Natural killer cell (primary cell): Measurements from ENCODE around the gene KLK6. TPM values are rescaled to one million over a fixed set of nuclear protein-coding genes. Genes with fewer than 3 reads are reported as not detected.

ENCODE experiments used
- ATAC-seq, 3 donors: fragments of 150-1000 bp in 2 of 3; fragments of 200-7000 bp in 1 of 3; cut with Tn5 transposase; 1 replicate in 1 of 3; 2 replicates in 2 of 3; pipeline ENCODE4 v1.10.0; 2021; ENCODE audit warnings: mild to moderate bottlenecking in 2 of 3, moderate library complexity in 2 of 3
- DNase-seq, 2 donors: peaks; one replicate each; pipeline versions ENCODE4 v3.0.0 to v3.0.0-alpha.2; 2013 to 2021; ENCODE audit warnings: mixed read lengths in 1 of 2
- H3K27ac ChIP-seq: one replicate; pipeline ENCODE4 v1.5.1; 2013; ENCODE audit warnings: mild to moderate bottlenecking, low read length
- H3K27me3 ChIP-seq: one replicate; pipeline ENCODE4 v1.6.1; 2013; ENCODE audit warnings: low read length; ENCODE audit not compliant: control insufficient read depth, insufficient read depth
- H3K36me3 ChIP-seq: one replicate; pipeline ENCODE4 v1.6.1; 2013; ENCODE audit warnings: low read length; ENCODE audit not compliant: control insufficient read depth, insufficient read depth
- H3K4me1 ChIP-seq: one replicate; pipeline ENCODE4 v1.6.1; 2013; ENCODE audit warnings: low read length; ENCODE audit not compliant: control insufficient read depth, insufficient read depth
- H3K4me3 ChIP-seq: one replicate; pipeline ENCODE4 v1.5.1; 2013; ENCODE audit warnings: low read length
- H3K9me3 ChIP-seq: one replicate; pipeline ENCODE4 v1.6.1; 2013; ENCODE audit warnings: low read length; ENCODE audit not compliant: control insufficient read depth, insufficient read depth
- H3K27ac Mint-ChIP-seq, 2 donors: one replicate each; pipeline ENCODE4 v1.8.0; 2022; ENCODE audit warnings: mild to moderate bottlenecking in 2 of 2, mixed read lengths in 2 of 2, moderate library complexity in 1 of 2
- H3K27me3 Mint-ChIP-seq, 2 donors: one replicate each; pipeline ENCODE4 v1.8.0; 2022; ENCODE audit warnings: low read depth in 2 of 2, mixed read lengths in 2 of 2
- H3K36me3 Mint-ChIP-seq: one replicate; pipeline ENCODE4 v1.8.0; 2022; ENCODE audit warnings: mixed read lengths
- H3K4me1 Mint-ChIP-seq, 2 donors: one replicate each; pipeline ENCODE4 v1.8.0; 2022; ENCODE audit warnings: mixed read lengths in 2 of 2
- H3K4me3 Mint-ChIP-seq: one replicate; pipeline ENCODE4 v1.8.0; 2022; ENCODE audit warnings: mild to moderate bottlenecking, moderate library complexity, mixed read lengths
- H3K9me3 Mint-ChIP-seq, 2 donors: one replicate each; pipeline ENCODE4 v1.8.0; 2022; ENCODE audit warnings: mixed read lengths in 2 of 2
- WGBS: methylation state at CpG from one replicate; pipeline ENCODE4 v1.1.7; 2013; ENCODE audit warnings: missing lambda C conversion rate; ENCODE audit not compliant: insufficient coverage; 5-methylcytosine and 5-hydroxymethylcytosine counted together
- intact Hi-C: fragments of 100-400 bp; cut with micrococcal nuclease; formaldehyde crosslinking; loops from one replicate; pipeline ENCODE4 v1.14.2; 2022
- total RNA-seq, 4 donors: library from RNA; stranded (reverse); fragments of 120-200 nt in 1 of 4; gene quantifications; one replicate each; pipeline versions ENCODE4 v1.2.3 to v1.2.4, GENCODE V29; 2013 to 2022
- TF ChIP-seq, protein P1 (sequence below): fragments of 200-600 bp; IDR thresholded peaks from one replicate; pipeline ENCODE4 v1.8.0; 2022; ENCODE audit warnings: antibody characterized with exemption

KLK6 gene
- total RNA-seq, 3 donors from 2014 or later (not counting 1 experiment from before 2014, with no cell fraction given): not detected

DNA sequence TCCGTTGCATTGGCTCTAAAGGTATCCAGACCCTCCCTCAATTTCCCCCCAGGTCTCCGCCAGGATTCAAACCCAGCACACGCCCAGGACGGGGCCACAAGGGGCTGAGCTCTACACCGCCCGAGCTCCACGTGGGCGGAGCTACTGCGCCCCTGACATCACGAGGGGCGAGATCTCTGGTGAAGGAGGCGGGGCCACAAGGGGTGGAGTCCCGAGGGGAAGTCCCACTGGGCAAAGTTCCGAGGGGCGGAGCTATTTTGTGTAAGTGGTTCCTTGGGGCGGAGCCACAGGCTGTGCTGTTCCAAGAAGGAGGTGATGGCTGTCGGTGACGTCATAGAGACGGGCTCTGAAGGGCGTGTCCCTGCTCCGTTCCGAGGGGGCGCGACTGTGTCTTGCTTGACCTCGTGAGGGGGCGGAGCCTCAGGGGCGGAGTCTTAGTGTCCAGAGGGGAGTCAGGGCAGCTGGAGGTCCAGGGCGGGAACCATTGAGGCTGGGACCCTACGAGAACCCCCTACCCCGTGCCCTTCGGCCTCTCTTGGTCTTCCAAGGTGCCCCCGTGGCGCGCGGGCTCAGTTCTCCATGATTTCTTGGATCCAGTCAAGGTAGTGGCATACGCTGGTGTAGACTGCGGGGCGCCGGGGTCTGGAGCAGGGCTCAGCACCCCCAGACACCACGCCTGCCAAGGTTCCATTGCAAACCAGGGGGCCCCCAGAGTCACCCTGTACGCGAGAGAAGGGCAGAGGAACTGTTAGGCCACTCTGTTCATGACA lies 33.3 kb upstream of the KLK6 start:
- H3K4me1 Mint-ChIP-seq: peaks cover 0 to 6% of the 10 kb centered on the region in 2 donors
- Histone ChIP-seq H3K27me3 (peaks cover 5% of the 10 kb centered on the region), H3K4me1 (no peaks in the 10 kb centered on the region), H3K27ac (no peak overlapping the region), H3K4me3 (no peak overlapping the region), H3K36me3 (no peaks in the 10 kb centered on the region), H3K9me3 (no peaks in the 10 kb centered on the region)
- TF ChIP-seq, protein P1, sequence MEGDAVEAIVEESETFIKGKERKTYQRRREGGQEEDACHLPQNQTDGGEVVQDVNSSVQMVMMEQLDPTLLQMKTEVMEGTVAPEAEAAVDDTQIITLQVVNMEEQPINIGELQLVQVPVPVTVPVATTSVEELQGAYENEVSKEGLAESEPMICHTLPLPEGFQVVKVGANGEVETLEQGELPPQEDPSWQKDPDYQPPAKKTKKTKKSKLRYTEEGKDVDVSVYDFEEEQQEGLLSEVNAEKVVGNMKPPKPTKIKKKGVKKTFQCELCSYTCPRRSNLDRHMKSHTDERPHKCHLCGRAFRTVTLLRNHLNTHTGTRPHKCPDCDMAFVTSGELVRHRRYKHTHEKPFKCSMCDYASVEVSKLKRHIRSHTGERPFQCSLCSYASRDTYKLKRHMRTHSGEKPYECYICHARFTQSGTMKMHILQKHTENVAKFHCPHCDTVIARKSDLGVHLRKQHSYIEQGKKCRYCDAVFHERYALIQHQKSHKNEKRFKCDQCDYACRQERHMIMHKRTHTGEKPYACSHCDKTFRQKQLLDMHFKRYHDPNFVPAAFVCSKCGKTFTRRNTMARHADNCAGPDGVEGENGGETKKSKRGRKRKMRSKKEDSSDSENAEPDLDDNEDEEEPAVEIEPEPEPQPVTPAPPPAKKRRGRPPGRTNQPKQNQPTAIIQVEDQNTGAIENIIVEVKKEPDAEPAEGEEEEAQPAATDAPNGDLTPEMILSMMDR: no peak
- no peaks in the 10 kb centered on the region for H3K9me3 Mint-ChIP-seq
- 74% methylated on average over 42 of the region's 42 CpGs for WGBS
- H3K4me3 Mint-ChIP-seq: no peak overlapping the region
- peaks cover 44 to 45% of the 10 kb centered on the region in 2 donors for H3K27me3 Mint-ChIP-seq
- ATAC-seq (peak; percentile 17 to 81 (median 77)), DNase-seq (no peak)
- peak overlapping the region in 1 of 2 donors; percentile 33 for H3K27ac Mint-ChIP-seq
- intact Hi-C loops: no loop called here
- no peaks in the 10 kb centered on the region for H3K36me3 Mint-ChIP-seq

DNA sequence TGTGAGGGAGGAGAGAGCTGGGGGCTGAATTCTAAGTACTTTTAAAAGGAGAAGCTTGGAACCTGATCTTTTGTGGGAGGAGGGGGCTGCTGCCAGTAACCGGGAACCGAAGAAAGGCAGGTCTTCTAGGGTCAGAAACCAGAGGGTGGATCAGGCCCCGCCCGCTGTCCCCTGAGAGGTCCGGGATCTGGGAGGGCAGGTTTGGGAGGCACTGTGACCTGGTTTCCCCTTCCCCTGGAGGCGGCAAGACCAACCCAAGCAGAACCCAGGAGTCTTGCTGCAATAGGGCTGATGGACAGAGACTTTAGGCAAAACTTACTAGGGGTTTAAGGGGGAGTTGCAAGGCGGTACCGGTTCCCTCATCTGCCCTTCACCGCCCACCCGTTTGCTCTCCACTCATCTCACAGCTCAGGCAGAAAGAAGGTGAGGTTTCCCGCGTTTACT lies 32.7 kb upstream of the KLK6 start:
- intact Hi-C loops: no loop called here
- 66% methylated on average over 12 of the region's 12 CpGs for WGBS
- Mint-ChIP-seq H3K9me3 (no peaks in the 10 kb centered on the region), H3K36me3 (no peaks in the 10 kb centered on the region), H3K27me3 (peaks cover 40 to 45% of the 10 kb centered on the region in 2 donors), H3K4me3 (no peak overlapping the region), H3K27ac (peak overlapping the region in 1 of 2 donors; percentile 33), H3K4me1 (peaks cover 0 to 6% of the 10 kb centered on the region in 2 donors)
- no peak overlapping the region for H3K4me3 ChIP-seq
- no peaks in the 10 kb centered on the region for H3K9me3 ChIP-seq
- H3K27ac ChIP-seq: no peak overlapping the region
- DNase-seq: no peak
- TF ChIP-seq, protein P1: no peak
- H3K4me1 ChIP-seq: no peaks in the 10 kb centered on the region
- H3K27me3 ChIP-seq: peaks cover 5% of the 10 kb centered on the region
- no peak for ATAC-seq
- no peaks in the 10 kb centered on the region for H3K36me3 ChIP-seq

DNA sequence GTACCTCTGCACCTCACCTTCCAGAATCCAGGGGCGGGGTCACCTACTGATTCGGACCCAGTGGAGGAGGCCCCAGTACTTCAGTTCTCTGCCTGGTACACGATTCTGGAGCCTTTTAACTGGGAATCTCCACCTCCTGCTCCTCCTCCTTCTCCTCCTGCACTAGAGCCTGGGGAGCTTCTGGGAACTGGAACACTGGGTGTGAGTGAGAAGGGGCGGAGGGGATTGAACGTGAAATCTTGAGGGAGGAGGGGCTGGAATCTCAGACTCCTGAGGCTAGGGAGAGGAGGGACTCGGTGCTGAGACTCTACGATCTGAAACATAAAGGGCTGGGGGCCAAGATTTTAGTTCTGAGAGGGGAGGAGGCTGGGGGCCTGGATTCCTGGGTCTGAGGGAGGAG lies 32.1 kb upstream of the KLK6 start, which contains the start of gene KLK8:
Gene KLK8, minus strand, starts transcription at position 90 of the 400 bp plus-strand sequence. CDS start 437 bp downstream, outside the sequence.
- TF ChIP-seq, protein P1: no peak
- Mint-ChIP-seq H3K27me3 (peaks cover 39 to 45% of the 10 kb centered on the region in 2 donors), H3K4me3 (no peak within 1 kb of the TSS), H3K27ac (peak within 1 kb of the TSS in 1 of 2 donors; percentile 33), H3K4me1 (peaks cover 0 to 6% of the 10 kb centered on the region in 2 donors), H3K36me3 (no peaks in the 10 kb centered on the region), H3K9me3 (no peaks in the 10 kb centered on the region)
- WGBS: 54% methylated on average over 7 of the region's 7 CpGs
- H3K27ac ChIP-seq: no peak within 1 kb of the TSS
- peaks cover 5% of the 10 kb centered on the region for H3K27me3 ChIP-seq
- no peak within 1 kb of the TSS for H3K4me3 ChIP-seq
- no peaks in the 10 kb centered on the region for H3K36me3 ChIP-seq
- intact Hi-C loops: no loop called here
- no peak for ATAC-seq
- no peaks in the 10 kb centered on the region for H3K9me3 ChIP-seq
- no peaks in the 10 kb centered on the region for H3K4me1 ChIP-seq
- DNase-seq: no peak
